GM18858 (cell line): ENCODE data around the gene CDKAL1.
A peak's percentile ranks its signal among the peaks of the same experiment; 100 is the strongest.
"Not testable (repeated sequence)": the region's sequence is repeated elsewhere in the genome, so short reads cannot be mapped to it uniquely, and the experiment has no call there.

Source experiments
- ATAC-seq: cut with Tn5 transposase; IDR thresholded peaks from one replicate; pipeline ENCODE4 v1.9.1; 2021; ENCODE audit not compliant: unreplicated experiment

The CDKAL1 gene

GRCh38 chr6:20589266-20589665, 55.0 kb downstream of the CDKAL1 start:
- ATAC-seq, result no peak

GRCh38 chr6:20590476-20590875, 56.2 kb downstream of the CDKAL1 start:
- ATAC-seq, result not testable (repeated sequence)

- ATAC-seq, result not testable (repeated sequence)
Observed at GRCh38 chr6:20594299-20594853, 60.1 kb downstream of the CDKAL1 start.

GRCh38 chr6:20599302-20600051, 65.2 kb downstream of the CDKAL1 start:
- ATAC-seq, result peak; percentile 84

- ATAC-seq, result no peak
Observed at GRCh38 chr6:20600831-20601230, 66.6 kb downstream of the CDKAL1 start.

- ATAC-seq, result no peak
Observed at GRCh38 chr6:20604159-20604558, 69.9 kb downstream of the CDKAL1 start.

GRCh38 chr6:20605061-20605460, 70.8 kb downstream of the CDKAL1 start:
- ATAC-seq, result no peak

GRCh38 chr6:20605581-20605980, 71.3 kb downstream of the CDKAL1 start:
- no peak for ATAC-seq

GRCh38 chr6:20606831-20607230, 72.6 kb downstream of the CDKAL1 start:
- no peak for ATAC-seq

GRCh38 chr6:20608356-20608755, 74.1 kb downstream of the CDKAL1 start:
- ATAC-seq, result no peak

GRCh38 chr6:20608905-20609304, 74.6 kb downstream of the CDKAL1 start:
- no peak for ATAC-seq

GRCh38 chr6:20609924-20610323, 75.7 kb downstream of the CDKAL1 start:
- not testable (repeated sequence) for ATAC-seq

- no peak for ATAC-seq
Observed at GRCh38 chr6:20610636-20611370, 76.5 kb downstream of the CDKAL1 start.

- ATAC-seq, result not testable (repeated sequence)
Observed at GRCh38 chr6:20617537-20617936, 83.3 kb downstream of the CDKAL1 start.

GRCh38 chr6:20620043-20620442, 85.8 kb downstream of the CDKAL1 start:
- no peak for ATAC-seq

- ATAC-seq, result no peak
Observed at GRCh38 chr6:20623761-20624160, 89.5 kb downstream of the CDKAL1 start.

- ATAC-seq, result no peak
Observed at GRCh38 chr6:20626165-20626564, 91.9 kb downstream of the CDKAL1 start.

GRCh38 chr6:20629509-20629908, 95.3 kb downstream of the CDKAL1 start:
- no peak for ATAC-seq

GRCh38 chr6:20630136-20630535, 95.9 kb downstream of the CDKAL1 start:
- no peak for ATAC-seq

GRCh38 chr6:20630617-20631548, 96.6 kb downstream of the CDKAL1 start:
- ATAC-seq, result no peak

GRCh38 chr6:20631549-20631924, 97.3 kb downstream of the CDKAL1 start:
- no peak for ATAC-seq
